Fibroblast of lung (primary cell): ENCODE data around the gene KCNJ6. TPM values are rescaled to one million over a fixed set of nuclear protein-coding genes. Genes with fewer than 3 reads are reported as not detected.

Experiments used
- DNase-seq, 2 donors: peaks; one replicate each; pipeline versions ENCODE4 v3.0.0 to v3.0.0-alpha.2; 2010; ENCODE audit warnings: low read depth in 2 of 2
- H2AFZ ChIP-seq: 2 replicates; pipeline ENCODE4 v1.5.1; 2012; ENCODE audit warnings: low read length, control low read depth, inconsistent platforms
- H3K27ac ChIP-seq: 2 replicates; pipeline ENCODE4 v1.5.1; 2011; ENCODE audit warnings: low read length, control low read depth; ENCODE audit not compliant: insufficient read depth
- H3K27me3 ChIP-seq: 2 replicates; pipeline ENCODE4 v1.5.1; 2011; ENCODE audit warnings: mild to moderate bottlenecking, low read length; ENCODE audit not compliant: control insufficient read depth, insufficient read depth
- H3K36me3 ChIP-seq: 2 replicates; pipeline ENCODE4 v1.5.1; 2011; ENCODE audit warnings: low read length; ENCODE audit not compliant: control insufficient read depth, insufficient read depth
- H3K4me1 ChIP-seq: 2 replicates; pipeline ENCODE4 v1.5.1; 2011; ENCODE audit warnings: low read length; ENCODE audit not compliant: control insufficient read depth, insufficient read depth; ENCODE audit errors: extremely low read depth
- H3K4me2 ChIP-seq: 2 replicates; pipeline ENCODE4 v1.5.1; 2011; ENCODE audit warnings: low read length, control low read depth; ENCODE audit not compliant: insufficient read depth; ENCODE audit errors: extremely low read depth
- H3K4me3 ChIP-seq, 4 experiments: fragments of 200-600 bp in 1 of 4; sonication (generic) in 1 of 4; replicated peaks in 1 of 4; 2 replicates each; pipeline ENCODE4 v1.5.1; 2011 to 2016; ENCODE audit warnings: low read length in 4 of 4, low read depth in 3 of 4, mild to moderate bottlenecking in 3 of 4, control low read depth in 2 of 4, inconsistent platforms in 1 of 4, mixed read lengths in 1 of 4; ENCODE audit not compliant: insufficient read depth in 1 of 4; ENCODE audit errors: control extremely low read depth in 1 of 4
- H3K79me2 ChIP-seq: 2 replicates; pipeline ENCODE4 v1.5.1; 2012; ENCODE audit warnings: mild to moderate bottlenecking, low read length, inconsistent platforms; ENCODE audit not compliant: control insufficient read depth, insufficient read depth
- H3K9ac ChIP-seq: 2 replicates; pipeline ENCODE4 v1.5.1; 2011; ENCODE audit warnings: mild to moderate bottlenecking, low read length, control low read depth; ENCODE audit not compliant: insufficient read depth
- H3K9me3 ChIP-seq: 2 replicates; pipeline ENCODE4 v1.5.1; 2012; ENCODE audit warnings: low read depth, low read length; ENCODE audit not compliant: control insufficient read depth, insufficient read depth
- H4K20me1 ChIP-seq: 2 replicates; pipeline ENCODE4 v1.5.1; 2011; ENCODE audit warnings: low read length; ENCODE audit not compliant: control insufficient read depth, insufficient read depth; ENCODE audit errors: extremely low read depth
- CTCF ChIP-seq, 2 donors: IDR thresholded peaks in 1 of 2; conservative IDR thresholded peaks in 1 of 2; 1 replicate in 1 of 2; 2 replicates in 1 of 2; pipeline ENCODE4 v1.5.1; 2011 to 2012; ENCODE audit warnings: low read length in 2 of 2, control low read depth in 1 of 2, inconsistent platforms in 1 of 2, low read depth in 1 of 2, mild to moderate bottlenecking in 1 of 2
- EZH2 ChIP-seq: IDR thresholded peaks from 2 replicates; pipeline ENCODE4 v1.5.1; 2012; ENCODE audit warnings: low read length, control low read depth, mild to moderate bottlenecking; ENCODE audit errors: missing control alignments
- polyA plus RNA-seq, 2 donors: library from polyadenylated mRNA; depleted of rRNA in 1 of 2; stranded (reverse) in 1 of 2; unstranded in 1 of 2; fragments of >200 nt; gene quantifications; 2 replicates each; pipeline ENCODE4 v1.2.1, GENCODE V29; 2011 to 2012; ENCODE audit warnings: missing spikeins in 1 of 2
- total RNA-seq: library from RNA; depleted of rRNA; stranded (reverse); fragments of >200 nt; gene quantifications from 2 replicates; pipeline ENCODE4 v1.2.1, GENCODE V29; 2014

Gene KCNJ6
- total and polyA plus RNA-seq, 2 donors (not counting 1 experiment from before 2014, with no cell fraction given), result under 0.01 to 7.6 TPM

GRCh38 chr21:37886120-37886519 lies 30.1 kb downstream of the KCNJ6 start:
- H3K4me1 ChIP-seq, result no peaks in the 10 kb centered on the region
- no peaks in the 10 kb centered on the region for H3K9me3 ChIP-seq
- H2AFZ ChIP-seq, result no peak overlapping the region
- no peak overlapping the region for H3K9ac ChIP-seq
- H3K36me3 ChIP-seq, result no peaks in the 10 kb centered on the region
- H3K27ac ChIP-seq, result no peak overlapping the region
- H3K4me2 ChIP-seq, result no peak overlapping the region
- no peak for DNase-seq
- peaks cover 2% of the 10 kb centered on the region for H3K27me3 ChIP-seq
- H4K20me1 ChIP-seq, result no peaks in the 10 kb centered on the region
- no peak for TF ChIP-seq EZH2
- no peak for TF ChIP-seq CTCF (conservative IDR thresholded peaks at IDR 0.05 in 1 of 2, IDR thresholded peaks at IDR 0.05 in 1 of 2; ENCODE audit: low read depth in 1 of 2, low read length in 2 of 2)
- H3K79me2 ChIP-seq, result no peaks in the 10 kb centered on the region
- no peak overlapping the region for H3K4me3 ChIP-seq

- TF ChIP-seq EZH2 (no peak), CTCF (conservative IDR thresholded peaks at IDR 0.05 in 1 of 2, IDR thresholded peaks at IDR 0.05 in 1 of 2; ENCODE audit: low read depth in 1 of 2, low read length in 2 of 2) (no peak)
- no peak overlapping the region for H2AFZ ChIP-seq
- H3K27me3 ChIP-seq, result no peaks in the 10 kb centered on the region
- peaks cover 14% of the 10 kb centered on the region for H3K4me1 ChIP-seq
- H3K9me3 ChIP-seq, result no peaks in the 10 kb centered on the region
- H4K20me1 ChIP-seq, result no peaks in the 10 kb centered on the region
- no peak overlapping the region for H3K27ac ChIP-seq
- no peak overlapping the region for H3K4me3 ChIP-seq
- H3K79me2 ChIP-seq, result no peaks in the 10 kb centered on the region
- DNase-seq, result peak; percentile 77 to 95
- H3K4me2 ChIP-seq, result no peak overlapping the region
- H3K36me3 ChIP-seq, result no peaks in the 10 kb centered on the region
- H3K9ac ChIP-seq, result no peak overlapping the region
Observed at GRCh38 chr21:37878946-37879660, 37.2 kb downstream of the KCNJ6 start.

- no peak overlapping the region for H3K9ac ChIP-seq
- H3K27me3 ChIP-seq, result no peaks in the 10 kb centered on the region
- TF ChIP-seq CTCF (conservative IDR thresholded peaks at IDR 0.05 in 1 of 2, IDR thresholded peaks at IDR 0.05 in 1 of 2; ENCODE audit: low read depth in 1 of 2, low read length in 2 of 2), result no peak
- no peak for TF ChIP-seq EZH2
- H3K4me3 ChIP-seq, result no peak overlapping the region
- no peak overlapping the region for H3K27ac ChIP-seq
- no peaks in the 10 kb centered on the region for H3K9me3 ChIP-seq
- H3K4me2 ChIP-seq, result no peak overlapping the region
- H4K20me1 ChIP-seq, result no peaks in the 10 kb centered on the region
- peaks cover 14% of the 10 kb centered on the region for H3K4me1 ChIP-seq
- no peaks in the 10 kb centered on the region for H3K36me3 ChIP-seq
- no peaks in the 10 kb centered on the region for H3K79me2 ChIP-seq
- no peak overlapping the region for H2AFZ ChIP-seq
- DNase-seq, result no peak
Observed at GRCh38 chr21:37877888-37878684, 38.2 kb downstream of the KCNJ6 start.
